ENCODE results near the gene FYN.

The FYN gene

GRCh38 chr6:111650049-111650448 is 223.2 kb downstream of the FYN start:
- in situ Hi-C loops (cut with MboI; ENCODE audit: low sequenced_read_pairs), result no loop called here

DNA sequence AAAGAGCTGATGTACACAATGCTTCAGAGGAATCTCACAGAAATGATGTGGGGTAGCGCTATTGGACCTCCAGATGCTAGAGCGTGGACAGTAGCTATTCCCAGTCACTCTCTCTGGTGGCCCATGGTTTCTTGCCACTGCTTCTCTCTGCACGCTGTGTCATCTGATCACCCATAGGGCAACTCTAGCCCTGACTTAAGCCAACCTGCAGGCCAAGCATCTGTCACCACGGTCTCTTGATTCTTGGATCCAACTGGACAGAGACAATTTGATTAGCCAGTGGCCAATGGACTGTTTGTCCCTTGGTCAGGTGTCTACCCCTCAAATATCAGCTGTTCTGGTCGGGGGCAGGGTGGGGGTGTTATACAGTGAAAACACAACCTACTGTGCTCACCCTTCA is 225.2 kb downstream of the FYN start:
- in situ Hi-C loops (cut with MboI; ENCODE audit: low sequenced_read_pairs), result loop anchor here (10.0 to 25.0 kb wide), 2 partner anchors 393 to 586 kb away; a partner anchor contains a TSS

GRCh38 chr6:111646942-111647341 is 226.3 kb downstream of the FYN start:
- in situ Hi-C loops (cut with MboI; ENCODE audit: low sequenced_read_pairs), result loop anchor here (10.0 to 25.0 kb wide), 2 partner anchors 392 to 585 kb away; a partner anchor contains a TSS

- in situ Hi-C loops (cut with MboI; ENCODE audit: low sequenced_read_pairs), result loop anchor here (10.0 to 25.0 kb wide), 2 partner anchors 391 to 584 kb away; a partner anchor contains a TSS
Observed at GRCh38 chr6:111646034-111646433, 227.2 kb downstream of the FYN start.

DNA sequence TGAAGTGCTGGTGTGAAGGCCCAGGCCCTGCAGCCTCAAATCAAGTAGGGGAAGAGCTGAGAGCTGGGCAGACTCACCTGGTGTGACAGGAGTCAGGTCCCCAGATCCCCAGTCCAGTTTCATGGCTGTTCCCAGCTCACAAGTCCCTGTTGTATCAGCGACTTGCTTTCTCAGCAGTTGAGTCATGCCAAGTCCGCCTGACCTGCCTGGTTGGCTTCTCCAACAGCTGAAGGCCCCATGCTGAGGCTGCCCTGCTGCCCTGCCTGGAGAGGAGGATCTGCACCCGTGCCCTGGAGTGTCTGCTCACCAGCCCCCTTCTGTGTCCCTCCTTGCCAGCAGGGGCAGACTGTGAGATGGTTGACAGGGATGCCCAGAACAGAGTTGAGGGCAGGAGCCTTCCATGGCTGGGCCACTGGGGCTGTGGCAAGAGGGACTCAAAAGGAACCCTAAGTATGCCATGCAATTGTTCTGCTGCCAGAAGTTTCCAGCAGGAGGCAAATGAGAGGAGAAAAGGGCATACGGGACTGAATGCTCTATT is 228.3 kb downstream of the FYN start:
- in situ Hi-C loops (cut with MboI; ENCODE audit: low sequenced_read_pairs), result loop anchor here (10.0 to 25.0 kb wide), 2 partner anchors 390 to 583 kb away; a partner anchor contains a TSS

GRCh38 chr6:111642463-111643158 is 230.6 kb downstream of the FYN start:
- in situ Hi-C loops (cut with MboI; ENCODE audit: low sequenced_read_pairs), result loop anchor here (10.0 to 25.0 kb wide), 2 partner anchors 388 to 580 kb away; a partner anchor contains a TSS

- in situ Hi-C loops (cut with MboI; ENCODE audit: low sequenced_read_pairs), result loop anchor here (25.0 kb wide), 1 partner anchor 577 kb away; no protein-coding TSS in a partner anchor
Observed at GRCh38 chr6:111639266-111639665, 234.0 kb downstream of the FYN start.

DNA sequence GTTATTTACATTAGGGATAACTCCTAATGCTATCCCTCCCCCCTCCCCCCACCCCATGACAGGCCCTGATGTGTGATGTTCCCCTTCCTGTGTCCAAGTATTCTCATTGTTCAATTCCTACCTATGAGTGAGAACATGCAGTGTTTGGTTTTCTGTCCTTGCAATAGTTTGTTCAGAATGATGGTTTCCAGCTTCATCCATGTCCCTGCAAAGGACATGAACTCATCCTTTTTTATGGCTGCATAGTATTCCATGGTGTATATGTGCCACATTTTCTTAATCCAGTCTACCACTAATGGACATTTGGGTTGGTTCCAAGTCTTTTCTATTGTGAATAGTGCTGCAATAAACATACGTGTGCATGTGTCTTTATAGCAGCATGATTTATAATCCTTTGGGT is 238.3 kb downstream of the FYN start:
- in situ Hi-C loops (cut with MboI; ENCODE audit: low sequenced_read_pairs), result loop anchor here (25.0 kb wide), 1 partner anchor 573 kb away; no protein-coding TSS in a partner anchor

DNA sequence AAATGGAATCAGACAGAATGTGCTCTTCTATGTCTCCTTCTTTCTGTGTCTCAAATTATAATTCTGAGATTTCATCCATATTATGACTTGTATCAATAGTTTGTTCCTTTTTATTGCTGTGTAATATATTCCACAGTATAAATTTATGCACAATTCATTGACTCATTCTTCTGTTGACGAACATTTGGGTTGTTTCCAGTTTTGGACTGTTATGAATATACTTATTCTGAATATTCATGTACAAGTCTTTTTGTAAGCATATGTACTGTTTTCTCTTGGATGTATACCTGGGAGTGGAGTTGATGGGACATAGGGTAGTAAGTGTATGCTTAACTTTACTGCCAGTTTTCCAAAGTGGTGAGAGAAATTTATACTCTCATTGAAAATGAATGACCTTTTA is 239.4 kb downstream of the FYN start:
- in situ Hi-C loops (cut with MboI; ENCODE audit: low sequenced_read_pairs), result loop anchor here (25.0 kb wide), 1 partner anchor 572 kb away; no protein-coding TSS in a partner anchor

DNA sequence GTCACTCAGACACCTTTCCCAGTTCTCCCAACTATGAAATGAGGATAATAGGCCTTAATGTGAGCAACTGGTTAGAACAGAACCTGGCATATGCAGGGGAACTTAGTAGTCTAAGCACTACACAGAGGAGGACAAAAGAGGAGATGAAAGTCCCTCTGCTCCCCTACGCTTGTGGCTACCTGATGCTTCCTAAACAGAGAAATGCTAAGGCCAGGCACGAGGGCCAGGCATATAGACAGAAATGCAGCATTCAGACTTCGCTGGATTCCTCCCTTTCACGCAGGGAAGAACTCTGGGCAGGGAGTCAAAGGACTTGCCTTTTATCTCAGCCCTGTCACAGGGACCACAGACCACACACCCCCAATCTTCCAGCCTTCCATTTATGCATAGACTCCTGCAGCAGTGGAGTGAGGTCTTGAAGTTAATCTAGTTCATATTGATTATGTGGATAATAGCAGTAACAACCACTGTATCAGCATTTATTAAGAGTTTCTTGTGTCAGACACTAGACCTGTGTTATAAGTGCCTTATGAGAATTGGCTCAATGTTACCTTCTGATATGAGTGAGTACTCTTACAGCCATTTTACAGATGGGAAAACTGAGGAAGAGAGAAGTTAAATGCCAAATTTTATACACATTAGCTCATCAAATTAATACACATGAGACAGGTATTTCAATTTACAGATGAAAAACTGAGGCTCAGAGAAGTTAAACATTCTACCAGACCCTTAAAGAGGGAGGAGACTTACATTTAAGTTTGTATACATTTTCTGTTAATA is 240.6 kb downstream of the FYN start:
- in situ Hi-C loops (cut with MboI; ENCODE audit: low sequenced_read_pairs), result loop anchor here (25.0 kb wide), 1 partner anchor 570 kb away; no protein-coding TSS in a partner anchor

GRCh38 chr6:111631903-111632460 is 241.3 kb downstream of the FYN start:
- in situ Hi-C loops (cut with MboI; ENCODE audit: low sequenced_read_pairs), result loop anchor here (25.0 kb wide), 1 partner anchor 570 kb away; no protein-coding TSS in a partner anchor

GRCh38 chr6:111631018-111631417 is 242.2 kb downstream of the FYN start:
- in situ Hi-C loops (cut with MboI; ENCODE audit: low sequenced_read_pairs), result loop anchor here (25.0 kb wide), 1 partner anchor 569 kb away; no protein-coding TSS in a partner anchor

DNA sequence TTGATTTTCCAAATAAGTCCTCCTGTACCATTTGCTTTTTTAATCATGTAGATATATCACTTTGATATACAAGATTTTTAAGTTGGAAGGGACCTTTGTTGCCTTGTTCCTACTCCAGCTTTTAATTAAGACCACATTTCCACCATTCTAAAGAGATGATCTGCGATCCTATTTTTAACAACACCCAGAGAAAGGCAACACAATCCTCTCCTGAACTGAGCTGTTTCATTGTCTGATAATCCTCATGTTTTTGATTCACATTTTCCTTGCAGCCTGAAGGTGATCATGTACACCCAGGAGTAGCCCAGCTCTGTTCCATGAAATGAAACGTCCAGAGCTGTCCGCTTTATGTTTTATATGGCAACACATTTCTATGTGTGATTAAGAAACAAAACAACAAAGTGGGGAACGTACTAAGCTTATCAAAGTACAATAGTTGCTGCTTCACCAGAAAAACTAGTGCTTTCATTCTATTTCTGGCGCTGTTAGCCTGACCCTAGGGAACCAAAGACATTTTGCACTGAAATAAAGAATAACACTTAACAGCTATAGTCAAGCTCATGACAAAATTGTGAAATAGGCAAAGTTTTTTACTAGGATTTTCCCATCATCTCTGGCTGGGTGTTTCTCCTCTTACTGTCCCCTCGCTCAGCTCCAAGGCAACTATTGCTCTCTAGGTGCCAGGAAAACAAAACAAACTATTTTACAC is 245.0 kb downstream of the FYN start:
- in situ Hi-C loops (cut with MboI; ENCODE audit: low sequenced_read_pairs), result loop anchor here (25.0 kb wide), 1 partner anchor 566 kb away; no protein-coding TSS in a partner anchor

GRCh38 chr6:111626441-111626840 is 246.8 kb downstream of the FYN start:
- in situ Hi-C loops (cut with MboI; ENCODE audit: low sequenced_read_pairs), result loop anchor here (25.0 kb wide), 1 partner anchor 564 kb away; no protein-coding TSS in a partner anchor

- in situ Hi-C loops (cut with MboI; ENCODE audit: low sequenced_read_pairs), result loop anchor here (25.0 kb wide), 1 partner anchor 563 kb away; no protein-coding TSS in a partner anchor
Observed at GRCh38 chr6:111625461-111626391, 247.5 kb downstream of the FYN start.

DNA sequence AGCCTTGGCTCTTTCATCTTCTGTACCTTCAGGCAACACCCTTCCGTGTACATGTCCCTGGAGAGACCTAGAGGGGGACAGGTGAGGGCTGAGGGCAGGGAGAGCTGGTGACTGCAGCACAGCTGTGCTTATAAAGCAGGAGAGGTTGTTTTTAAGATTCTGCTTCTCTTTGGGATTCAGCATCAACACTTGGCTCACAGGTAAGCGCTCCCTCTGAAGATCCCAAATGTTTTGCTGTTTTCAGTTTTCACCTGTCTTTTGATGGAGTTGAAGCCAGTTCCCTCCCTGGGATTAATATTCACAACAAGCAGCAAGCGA is 248.2 kb downstream of the FYN start:
- in situ Hi-C loops (cut with MboI; ENCODE audit: low sequenced_read_pairs), result loop anchor here (25.0 kb wide), 1 partner anchor 563 kb away; no protein-coding TSS in a partner anchor

GRCh38 chr6:111624401-111625098 is 248.7 kb downstream of the FYN start:
- in situ Hi-C loops (cut with MboI; ENCODE audit: low sequenced_read_pairs), result loop anchor here (25.0 kb wide), 1 partner anchor 562 kb away; no protein-coding TSS in a partner anchor

GRCh38 chr6:111623046-111623718 is 250.1 kb downstream of the FYN start:
- in situ Hi-C loops (cut with MboI; ENCODE audit: low sequenced_read_pairs), result no loop called here

Measured in HL-60/S4 treated with retinoic acid at 250 ng/mL for 4 days and 3 days (cell line).